HUES48 (cell line): ENCODE results near the gene CRYGD.

Experiments used
- H3K27ac ChIP-seq: one replicate; pipeline ENCODE4 v1.7.0; 2013; ENCODE audit warnings: low read depth, low read length, inconsistent platforms
- H3K27me3 ChIP-seq: 2 replicates; pipeline ENCODE4 v1.6.1; 2013; ENCODE audit warnings: mild to moderate bottlenecking, low read length; ENCODE audit not compliant: control insufficient read depth, insufficient read depth
- H3K36me3 ChIP-seq: 2 replicates; pipeline ENCODE4 v1.6.1; 2013; ENCODE audit warnings: low read length; ENCODE audit not compliant: control insufficient read depth, insufficient read depth
- H3K4me1 ChIP-seq: 2 replicates; pipeline ENCODE4 v1.6.1; 2013; ENCODE audit warnings: mild to moderate bottlenecking, low read length; ENCODE audit not compliant: control insufficient read depth, insufficient read depth
- H3K4me3 ChIP-seq: 2 replicates; pipeline ENCODE4 v1.5.1; 2013; ENCODE audit warnings: mild to moderate bottlenecking, low read depth, low read length
- H3K9ac ChIP-seq: 2 replicates; pipeline ENCODE4 v1.6.1; 2013; ENCODE audit warnings: mild to moderate bottlenecking, low read depth, low read length, moderate library complexity
- H3K9me3 ChIP-seq: 2 replicates; pipeline ENCODE4 v1.6.1; 2013; ENCODE audit warnings: low read length; ENCODE audit not compliant: control insufficient read depth, insufficient read depth

Gene CRYGD

GRCh38 chr2:208083807-208084206 lies 40.5 kb downstream of the CRYGD start:
- H3K27ac ChIP-seq = no peak overlapping the region
- H3K4me1 ChIP-seq = no peaks in the 10 kb centered on the region
- H3K9ac ChIP-seq = no peak overlapping the region
- H3K36me3 ChIP-seq = no peaks in the 10 kb centered on the region
- no peaks in the 10 kb centered on the region for H3K27me3 ChIP-seq
- no peak overlapping the region for H3K4me3 ChIP-seq
- no peaks in the 10 kb centered on the region for H3K9me3 ChIP-seq

DNA sequence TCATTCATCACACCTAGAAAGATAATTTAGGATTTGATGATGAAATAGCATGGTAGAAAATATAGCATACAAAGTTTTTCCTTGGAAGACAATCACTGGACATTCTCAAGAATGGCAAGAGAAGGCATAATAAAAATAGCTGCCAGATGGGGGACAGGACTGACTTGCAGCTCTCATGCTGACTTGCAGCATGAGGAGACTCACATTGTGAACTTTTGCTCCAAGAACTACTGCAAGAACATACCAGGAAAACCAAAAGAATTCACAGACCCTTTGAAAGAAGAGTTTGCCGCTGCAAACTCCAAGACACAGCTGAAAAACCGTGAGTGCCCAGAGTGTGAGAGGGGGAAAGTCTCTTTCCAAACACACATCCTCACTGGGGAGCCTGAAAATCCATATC lies 47.0 kb downstream of the CRYGD start:
- H3K27me3 ChIP-seq = no peaks in the 10 kb centered on the region
- no peak overlapping the region for H3K9ac ChIP-seq
- no peak overlapping the region for H3K4me3 ChIP-seq
- H3K27ac ChIP-seq = no peak overlapping the region
- no peaks in the 10 kb centered on the region for H3K4me1 ChIP-seq
- H3K36me3 ChIP-seq = no peaks in the 10 kb centered on the region
- H3K9me3 ChIP-seq = no peaks in the 10 kb centered on the region

GRCh38 chr2:208074610-208075356 lies 49.5 kb downstream of the CRYGD start:
- no peaks in the 10 kb centered on the region for H3K9me3 ChIP-seq
- H3K9ac ChIP-seq = no peak overlapping the region
- no peaks in the 10 kb centered on the region for H3K27me3 ChIP-seq
- H3K27ac ChIP-seq = no peak overlapping the region
- H3K4me1 ChIP-seq = no peaks in the 10 kb centered on the region
- H3K4me3 ChIP-seq = no peak overlapping the region
- H3K36me3 ChIP-seq = no peaks in the 10 kb centered on the region

DNA sequence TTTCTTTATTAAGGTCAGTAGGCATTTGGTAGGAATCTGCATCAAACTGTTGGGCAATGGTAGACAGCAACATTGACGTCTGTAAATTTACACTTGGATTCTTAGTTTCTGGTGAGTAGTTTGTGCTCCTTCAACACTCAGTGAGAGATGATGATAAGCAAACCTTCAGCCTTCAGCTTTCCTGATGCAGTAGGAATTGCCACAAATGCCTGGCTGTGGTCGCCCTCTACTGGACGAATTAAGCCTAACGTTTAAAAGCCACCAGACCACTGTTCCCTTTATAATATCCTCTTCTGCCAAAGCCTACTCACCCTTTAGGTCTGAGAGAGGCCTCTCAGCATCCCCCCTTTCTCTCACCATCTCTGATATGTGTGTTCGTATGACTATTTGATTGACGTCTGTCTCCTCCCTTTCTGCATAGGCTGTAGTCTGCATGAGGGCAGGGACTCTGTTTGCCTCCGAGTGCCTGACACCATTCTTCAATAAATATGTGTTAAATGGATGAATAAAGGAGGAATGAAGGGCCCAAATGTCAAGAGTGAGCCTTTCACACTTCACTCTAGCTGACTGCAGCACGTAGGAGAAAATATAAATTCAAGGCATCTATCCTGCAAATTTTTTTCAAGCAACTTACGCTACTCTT lies 52.0 kb downstream of the CRYGD start:
- no peaks in the 10 kb centered on the region for H3K4me1 ChIP-seq
- H3K4me3 ChIP-seq = no peak overlapping the region
- no peaks in the 10 kb centered on the region for H3K9me3 ChIP-seq
- H3K27me3 ChIP-seq = no peaks in the 10 kb centered on the region
- H3K36me3 ChIP-seq = no peaks in the 10 kb centered on the region
- H3K27ac ChIP-seq = no peak overlapping the region
- no peak overlapping the region for H3K9ac ChIP-seq
